GM12892 (cell line): ENCODE results near the gene HUNK.

Experiments
- POLR2A ChIP-seq: IDR thresholded peaks from 2 replicates; pipeline ENCODE4 v1.6.1; 2011; ENCODE audit warnings: low read depth, low read length, control low read depth
- POLR2AphosphoS5 ChIP-seq: IDR thresholded peaks from 2 replicates; pipeline ENCODE4 v1.6.1; 2011; ENCODE audit warnings: low read depth, low read length, control low read depth
- TAF1 ChIP-seq: IDR thresholded peaks from 2 replicates; pipeline ENCODE4 v1.6.1; 2011; ENCODE audit warnings: low read depth, mild to moderate bottlenecking, control low read depth, low read length, borderline replicate concordance

DNA sequence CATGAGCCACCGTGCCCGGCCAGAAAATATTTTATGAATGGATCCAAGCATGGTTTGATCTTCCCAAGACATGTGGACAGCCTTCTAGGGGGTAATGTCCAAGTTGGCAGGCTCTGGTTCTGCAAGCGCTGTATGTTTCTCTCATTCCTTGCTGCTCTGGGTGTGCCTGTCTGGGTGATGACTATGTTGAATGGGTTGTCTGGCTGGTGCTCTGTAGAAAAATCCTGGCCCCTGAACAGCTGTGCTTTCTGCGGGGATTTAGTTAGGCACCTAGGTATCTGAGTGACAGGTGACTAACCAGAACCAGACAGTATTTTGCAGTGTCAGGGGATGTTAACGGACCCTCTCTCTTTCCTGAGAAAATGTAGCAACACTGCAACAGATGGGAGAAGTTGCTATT, 14.1 kb downstream of the HUNK start:
- no peak for TF ChIP-seq POLR2AphosphoS5
- no peak for TF ChIP-seq POLR2A
- TF ChIP-seq TAF1, result no peak
